NOMO-1 treated with dmso at 0.1 percent for 144 hours (cell line): ENCODE results near the gene RASGEF1C.
"Not testable (repeated sequence)": the region's sequence is repeated elsewhere in the genome, so short reads cannot be mapped to it uniquely, and the experiment has no call there.

Source experiments
- DNase-seq: peaks from one replicate; lab custom pipeline; 2025; ENCODE audit not compliant: unreplicated experiment; lab: John Stamatoyannopoulos, UW

The RASGEF1C gene

DNA sequence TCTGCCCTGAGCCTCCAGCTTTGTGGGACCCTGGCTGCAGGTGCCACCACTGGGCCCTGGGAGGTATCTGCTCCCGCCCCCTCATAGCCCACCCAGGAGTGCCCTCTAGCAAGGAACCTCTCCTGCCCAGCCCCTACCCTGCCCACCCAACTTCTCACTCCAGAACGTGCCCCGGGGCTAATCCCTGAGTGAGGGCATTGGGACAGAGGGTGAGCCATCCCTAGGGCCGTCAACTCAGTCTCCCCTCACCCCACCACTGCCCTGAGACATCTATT lies 2.7 kb upstream of the RASGEF1C start:
- no peak for DNase-seq

DNA sequence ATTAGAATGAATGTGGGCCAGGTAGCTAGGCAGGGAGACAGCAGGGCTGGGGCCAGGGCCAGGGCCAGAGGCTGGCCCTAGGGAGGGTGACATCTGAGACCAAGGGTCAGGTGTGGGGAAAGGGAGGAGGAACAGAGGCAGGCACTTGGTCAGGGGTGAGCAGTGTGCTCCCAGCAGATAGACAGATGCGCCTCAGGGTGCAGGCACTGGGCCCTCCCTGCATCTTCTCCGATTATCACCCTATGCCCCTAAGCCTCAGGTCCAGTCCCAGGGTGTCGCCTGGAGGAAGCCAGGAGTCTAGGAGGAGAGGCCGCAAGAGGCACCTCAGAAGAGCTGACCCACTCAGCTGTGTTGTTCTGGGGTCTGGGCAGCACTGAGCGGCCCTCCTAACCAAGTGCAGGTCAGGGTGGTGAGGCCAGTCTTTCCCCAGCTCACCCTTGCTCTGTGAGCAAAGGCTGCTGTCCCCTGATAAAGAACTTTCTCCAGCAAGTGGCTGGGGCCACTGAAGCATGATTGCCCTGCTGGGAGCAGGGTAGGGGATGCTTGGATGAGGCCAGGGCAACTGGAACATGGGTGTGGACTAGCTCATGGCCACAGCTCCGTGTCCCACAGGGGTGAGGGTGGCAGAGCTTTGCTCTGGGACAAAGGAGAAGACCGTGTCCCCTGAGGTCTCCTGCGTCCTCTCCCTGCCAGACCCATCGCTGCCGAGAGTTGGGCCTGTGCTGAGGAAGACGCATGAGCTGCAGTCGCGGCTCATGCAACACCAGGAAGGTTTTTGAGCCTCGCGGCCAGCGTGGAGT lies 2.1 kb upstream of the RASGEF1C start:
- DNase-seq, result no peak

DNA sequence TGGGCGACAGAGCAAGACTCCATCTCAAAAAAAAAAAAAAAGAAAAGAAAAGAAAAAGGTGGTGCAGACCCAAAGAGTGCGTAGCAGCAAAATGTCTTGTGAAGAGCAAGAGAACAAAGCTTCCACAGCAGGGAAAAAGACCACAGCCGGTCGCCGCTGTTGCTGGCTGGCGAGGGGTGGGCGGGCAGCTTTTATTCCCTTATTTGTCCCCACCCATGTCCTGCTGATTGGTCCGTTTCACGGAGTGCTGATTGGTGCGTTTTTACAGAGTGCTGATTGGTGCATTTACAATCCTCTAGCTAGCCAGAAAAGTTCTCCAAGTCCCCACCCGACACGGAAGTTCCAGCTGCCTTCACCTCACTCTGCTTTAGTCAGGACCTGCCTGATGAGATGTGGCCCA lies 1.1 kb upstream of the RASGEF1C start:
- DNase-seq, result not testable (repeated sequence)

DNA sequence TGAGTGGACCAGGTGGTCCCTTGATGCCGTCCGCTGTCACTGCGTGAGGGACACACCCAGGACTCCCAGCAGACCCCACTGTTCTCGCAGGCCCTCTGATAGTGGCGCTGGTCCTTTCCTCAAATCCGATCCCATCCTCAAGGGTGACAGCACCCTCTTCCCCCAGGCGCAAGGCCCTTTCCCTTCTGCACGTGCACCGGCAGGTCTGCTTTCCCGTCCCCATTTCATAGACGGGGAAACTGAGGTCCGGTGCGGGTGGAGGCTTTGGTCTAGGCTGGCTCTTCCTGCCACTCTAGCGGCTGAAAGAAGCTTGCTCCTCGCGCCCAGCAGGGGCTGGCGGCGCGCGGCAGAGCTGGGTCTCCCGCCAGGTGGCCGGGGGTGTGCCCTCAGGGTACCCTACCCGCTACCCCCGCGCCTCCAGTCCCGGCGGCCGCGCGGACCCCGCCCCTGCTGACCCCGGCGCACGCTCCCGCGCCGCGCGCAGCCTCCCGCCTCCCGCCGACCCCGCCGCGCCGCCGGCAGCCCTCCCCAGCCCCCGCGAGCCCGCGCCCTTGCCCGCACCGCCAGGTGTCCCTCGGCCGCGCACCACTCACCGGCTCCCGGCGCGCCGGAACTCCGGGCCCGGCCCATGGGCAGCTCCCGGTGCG lies 453 bp downstream of the RASGEF1C start:
- peak; percentile 4 for DNase-seq

DNA sequence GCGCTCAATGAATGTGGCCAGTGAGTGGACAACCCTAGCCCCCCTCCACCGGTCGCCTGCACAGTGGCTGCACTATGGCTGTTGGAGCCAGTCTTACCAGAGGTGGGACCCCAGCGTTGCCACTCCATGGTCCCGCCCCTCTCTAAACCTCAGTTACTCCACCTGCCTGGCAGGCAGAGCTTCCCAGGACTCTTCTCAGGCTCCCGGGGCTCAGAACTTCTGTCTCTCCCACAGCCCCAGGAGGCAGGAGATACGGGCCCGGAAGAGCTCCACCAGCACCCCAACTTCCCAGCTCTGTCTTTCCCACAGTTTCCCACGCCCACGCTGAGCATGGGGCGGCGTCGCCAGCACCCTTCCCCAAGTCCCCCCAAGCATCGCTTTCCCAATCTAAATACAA lies 975 bp downstream of the RASGEF1C start:
- DNase-seq, result no peak

DNA sequence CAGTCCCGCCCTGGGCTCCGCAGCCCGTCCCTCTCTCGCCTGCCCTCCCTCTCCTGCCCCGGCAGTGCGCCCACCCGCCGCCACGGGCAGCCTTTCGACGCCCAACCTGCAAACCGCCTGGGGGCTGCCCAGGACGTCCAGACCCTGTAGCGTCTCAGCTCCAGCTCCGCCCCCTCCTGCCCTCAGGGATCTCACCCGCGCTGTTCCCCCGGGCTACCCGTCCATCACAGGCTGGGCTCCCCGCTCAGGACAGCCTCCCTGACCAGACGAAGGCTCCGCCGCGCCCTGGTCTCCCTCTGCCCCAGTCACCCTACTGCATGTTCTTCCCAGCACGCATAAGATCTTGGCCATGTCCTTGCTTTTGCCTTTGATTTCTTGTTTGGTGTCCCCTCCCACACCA lies 1.4 kb downstream of the RASGEF1C start:
- no peak for DNase-seq

DNA sequence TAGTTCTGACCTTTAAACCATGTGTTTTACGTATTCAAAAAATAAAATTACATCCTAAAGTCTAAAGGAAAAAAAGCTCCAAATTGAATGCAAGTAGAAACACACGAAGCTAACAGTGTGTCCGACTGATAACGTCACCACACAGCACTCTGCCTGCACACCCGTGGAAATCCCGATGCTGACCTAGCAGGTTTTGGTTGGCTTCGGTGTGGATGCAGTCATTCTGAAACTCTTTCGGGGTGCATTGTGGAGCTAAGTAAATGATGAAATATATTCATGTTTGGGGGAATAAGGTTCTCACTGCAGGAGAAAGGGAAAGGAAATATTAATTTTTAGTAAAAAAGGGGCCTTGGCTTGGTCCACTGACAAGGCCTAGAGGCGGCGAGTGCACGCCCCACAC lies 2.0 kb downstream of the RASGEF1C start:
- DNase-seq, result no peak

DNA sequence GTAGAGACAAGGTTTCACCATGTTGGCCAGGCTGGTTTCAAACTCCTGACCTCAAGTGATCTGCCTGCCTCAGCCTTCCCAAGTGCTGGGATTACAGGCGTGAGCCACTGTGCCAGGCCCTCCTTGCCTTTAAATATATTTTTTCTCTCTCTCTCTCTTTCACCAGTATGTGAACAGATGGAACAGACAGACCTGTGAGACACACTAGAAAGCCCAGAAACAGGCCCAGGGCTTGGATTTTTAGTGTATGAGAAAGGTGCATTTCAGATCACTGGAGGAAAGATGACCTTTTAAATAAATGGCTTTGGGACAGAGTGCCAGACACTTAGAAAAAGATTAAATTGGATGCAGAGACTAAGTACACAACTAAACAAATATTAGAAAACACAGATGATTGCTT lies 3.1 kb downstream of the RASGEF1C start:
- DNase-seq, result no peak

DNA sequence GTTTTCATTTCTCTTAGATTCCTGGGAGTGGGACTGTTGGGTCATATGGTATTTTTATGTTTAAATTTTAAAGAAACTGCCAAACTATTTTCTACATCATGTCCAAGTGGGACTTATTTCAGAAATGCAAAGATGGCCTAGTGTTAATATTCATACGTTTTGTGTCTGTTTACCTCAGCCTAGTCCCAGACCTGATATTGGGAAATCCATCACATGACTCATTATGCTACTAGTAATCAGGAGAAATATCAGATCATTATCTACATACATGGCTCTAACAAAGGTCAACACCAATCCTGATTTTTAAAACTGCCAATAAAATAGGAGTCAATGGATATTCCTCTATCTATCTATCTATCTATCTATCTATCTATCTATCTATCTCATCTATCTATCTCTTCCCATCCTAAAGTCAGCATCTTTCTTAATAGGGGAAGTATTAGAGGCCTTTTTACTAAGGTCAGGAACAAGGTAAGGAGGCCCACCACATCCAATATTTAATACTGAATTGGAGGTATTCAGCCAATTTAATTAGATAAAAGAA lies 4.7 kb downstream of the RASGEF1C start:
- DNase-seq, result no peak

DNA sequence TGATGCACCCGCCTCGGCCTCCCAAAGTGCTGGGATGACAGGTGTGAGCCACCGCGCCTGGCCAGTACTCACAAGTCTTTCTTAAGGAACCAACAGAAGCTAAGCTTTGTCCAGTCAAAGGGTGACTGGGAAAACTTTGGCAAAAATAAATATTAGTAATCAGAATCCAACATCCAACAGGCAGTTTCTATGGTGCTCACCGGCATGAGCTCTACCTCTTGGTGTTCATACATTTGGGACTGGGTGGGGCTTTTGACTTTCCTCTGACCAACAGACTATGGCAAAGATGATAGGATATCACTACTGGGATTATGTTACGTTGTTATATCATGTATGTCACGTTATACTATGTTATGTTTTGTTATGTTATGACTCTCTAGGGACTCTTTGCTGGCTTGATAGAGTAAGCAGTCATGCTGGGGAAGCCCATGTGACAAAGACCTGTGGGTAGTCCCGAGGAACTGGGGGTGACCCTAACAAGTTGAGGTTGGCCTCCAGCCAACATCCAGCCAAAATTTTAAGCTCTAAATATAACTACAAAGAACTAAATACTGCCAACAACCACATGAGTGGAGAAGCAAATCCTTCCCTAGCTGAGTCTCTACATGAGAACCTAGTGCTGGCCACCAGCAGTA lies 6.0 kb downstream of the RASGEF1C start:
- no peak for DNase-seq

DNA sequence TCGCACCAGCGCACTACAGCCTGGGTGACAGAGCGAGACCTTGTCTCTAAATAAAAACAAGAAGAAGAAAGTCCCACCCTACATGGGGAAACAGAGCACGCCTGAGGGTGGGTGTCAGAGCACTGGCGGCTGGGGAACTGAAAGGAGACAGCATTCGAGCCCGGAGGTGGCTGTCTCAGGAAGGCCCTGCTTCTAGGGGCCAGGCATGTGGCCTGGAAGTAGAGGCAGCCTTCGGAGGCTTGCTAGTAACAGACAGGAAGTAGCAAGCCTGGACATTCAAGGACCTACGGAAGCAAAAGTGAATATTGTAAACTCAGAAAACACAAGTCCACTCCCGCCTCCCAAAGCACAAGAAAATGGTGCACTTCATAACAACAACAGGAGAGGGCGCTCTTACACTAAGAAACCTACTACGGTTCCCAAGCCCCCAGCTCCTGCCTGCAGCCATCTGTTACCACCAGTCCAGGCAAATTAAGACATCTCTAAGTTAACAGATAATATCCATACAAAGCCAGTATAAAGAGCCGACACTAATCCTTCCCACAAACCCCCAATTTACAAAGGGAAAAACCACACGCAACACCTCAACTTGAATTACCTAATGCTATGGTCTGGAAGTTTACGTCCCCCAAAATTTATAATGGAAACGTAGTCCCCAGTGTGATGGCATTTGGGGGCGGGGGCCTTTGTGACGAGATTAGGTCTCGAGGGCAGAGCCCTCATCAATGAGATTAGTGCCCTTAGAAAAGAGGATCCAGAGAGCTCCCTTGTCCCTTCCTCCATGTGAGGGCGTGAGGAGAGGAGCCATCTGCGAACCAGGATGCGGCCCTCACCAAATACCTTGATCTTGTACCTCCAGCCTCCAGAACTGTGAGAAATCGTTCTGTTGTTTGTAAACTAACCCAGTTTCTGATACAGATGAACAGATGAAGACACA lies 7.7 kb downstream of the RASGEF1C start:
- DNase-seq, result no peak

DNA sequence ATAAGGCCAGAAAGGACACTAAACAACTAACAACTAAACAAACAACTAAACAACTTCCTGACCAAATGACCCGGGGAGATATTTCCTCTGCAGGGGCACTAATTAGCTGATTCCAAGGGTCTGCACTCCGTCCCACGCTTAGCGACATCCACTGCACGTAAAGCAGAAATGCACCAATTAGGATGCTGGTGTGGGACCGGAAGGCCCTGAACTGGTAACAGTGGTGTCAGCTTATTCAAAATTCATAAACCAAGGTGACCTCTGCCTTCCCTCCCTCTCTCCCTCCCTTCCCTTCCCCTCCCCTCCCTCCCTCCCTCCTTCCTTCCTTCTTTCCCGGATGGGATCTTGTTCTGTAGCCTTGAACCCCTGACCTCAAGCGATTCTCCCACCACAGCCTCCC lies 9.6 kb downstream of the RASGEF1C start:
- DNase-seq, result no peak

DNA sequence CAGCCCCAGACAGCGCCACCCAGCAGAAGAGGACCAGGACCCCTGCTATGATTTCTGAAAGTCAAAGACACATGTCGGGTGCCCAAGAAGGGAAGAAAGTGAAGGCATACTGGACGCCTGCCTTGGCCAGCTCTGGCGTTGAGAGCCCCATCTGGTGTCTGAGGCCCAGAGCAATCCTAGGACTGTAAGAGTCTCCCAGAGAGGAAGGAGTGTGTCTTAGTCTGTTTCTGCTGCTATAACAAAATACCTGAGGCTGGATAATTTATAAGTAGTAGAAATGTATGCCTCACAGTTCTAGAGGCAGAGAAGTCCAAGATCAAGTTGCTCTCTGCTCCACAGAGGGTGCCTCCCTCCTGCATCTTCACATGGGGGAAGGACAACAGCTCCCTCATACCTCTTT lies 10.8 kb downstream of the RASGEF1C start:
- no peak for DNase-seq

DNA sequence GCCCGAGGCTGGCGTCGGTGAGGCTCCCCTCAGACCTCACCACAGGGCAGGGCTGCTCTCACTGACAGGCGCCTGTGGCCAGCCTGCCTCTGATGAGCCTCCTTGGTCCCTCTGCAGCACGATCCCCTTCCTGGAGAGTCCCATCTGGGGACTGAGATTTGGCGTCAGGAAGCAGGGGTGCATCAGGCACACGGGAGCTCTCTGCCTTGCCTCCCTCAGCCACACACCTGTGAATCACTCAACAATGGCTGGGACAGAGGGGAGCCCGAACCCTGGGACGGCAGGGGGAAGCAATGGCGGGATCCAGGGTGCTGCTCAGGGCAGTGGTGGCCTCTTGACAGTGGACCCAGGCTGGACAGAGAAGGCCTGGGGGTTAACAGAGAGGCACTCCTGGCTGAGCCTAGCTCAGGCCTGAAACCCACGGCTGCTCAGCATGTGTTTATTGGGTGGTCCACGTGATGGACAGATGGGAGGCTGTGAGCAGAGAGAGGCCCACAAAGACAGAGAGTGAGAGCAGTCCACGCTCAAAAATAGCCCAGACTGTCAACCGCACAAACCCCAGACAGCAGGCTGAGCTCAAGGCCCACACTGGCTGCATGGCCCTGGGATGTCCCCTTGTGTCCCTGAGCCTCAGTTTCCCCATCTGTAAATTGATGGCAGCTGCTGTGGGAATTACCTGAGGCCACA lies 11.9 kb downstream of the RASGEF1C start:
- DNase-seq, result no peak

DNA sequence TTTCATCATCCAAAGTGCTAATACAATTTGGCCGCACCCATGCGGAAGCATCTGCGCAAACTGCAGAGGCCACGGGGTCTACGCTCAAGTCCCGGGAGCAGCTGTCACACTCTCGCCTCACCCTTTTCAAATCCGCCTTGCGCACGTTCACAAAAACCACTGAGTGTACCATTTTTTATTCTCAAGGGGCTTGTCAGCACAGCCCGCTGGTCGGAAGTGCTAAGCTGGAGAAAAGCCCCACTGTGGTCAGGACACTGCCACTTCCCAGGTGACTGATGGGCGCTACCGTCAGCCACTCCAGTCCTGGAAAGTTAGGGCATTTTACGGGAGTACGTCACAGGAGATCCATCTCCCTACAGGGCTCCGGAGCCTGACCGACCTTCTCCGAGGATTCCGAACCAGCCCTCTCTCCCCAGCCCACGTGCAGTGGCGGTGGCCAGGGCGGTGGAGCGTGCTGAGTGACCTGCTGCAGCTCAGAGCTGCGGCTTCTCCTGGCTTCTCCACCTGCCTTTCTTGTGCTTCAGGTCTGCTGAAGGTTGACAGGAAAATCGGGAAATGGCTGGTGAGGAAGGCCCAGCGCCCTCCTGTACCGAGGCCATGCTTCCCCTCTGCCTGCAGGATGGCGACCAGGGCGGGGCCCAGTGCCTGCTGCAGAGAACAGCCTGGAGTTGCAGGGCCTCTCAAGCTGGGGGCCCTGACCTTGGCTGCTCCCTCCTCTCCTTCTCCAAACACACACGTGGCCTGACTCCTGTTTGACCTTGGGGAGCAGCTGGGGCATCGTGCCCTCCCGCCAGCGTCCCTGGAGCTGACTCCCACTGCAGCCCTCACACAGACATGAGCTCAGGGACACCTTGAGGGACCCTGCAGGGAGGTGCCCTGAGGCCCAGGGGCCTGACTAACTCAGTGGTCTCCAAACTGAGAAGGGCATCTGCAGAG lies 14.3 kb downstream of the RASGEF1C start:
- no peak for DNase-seq

DNA sequence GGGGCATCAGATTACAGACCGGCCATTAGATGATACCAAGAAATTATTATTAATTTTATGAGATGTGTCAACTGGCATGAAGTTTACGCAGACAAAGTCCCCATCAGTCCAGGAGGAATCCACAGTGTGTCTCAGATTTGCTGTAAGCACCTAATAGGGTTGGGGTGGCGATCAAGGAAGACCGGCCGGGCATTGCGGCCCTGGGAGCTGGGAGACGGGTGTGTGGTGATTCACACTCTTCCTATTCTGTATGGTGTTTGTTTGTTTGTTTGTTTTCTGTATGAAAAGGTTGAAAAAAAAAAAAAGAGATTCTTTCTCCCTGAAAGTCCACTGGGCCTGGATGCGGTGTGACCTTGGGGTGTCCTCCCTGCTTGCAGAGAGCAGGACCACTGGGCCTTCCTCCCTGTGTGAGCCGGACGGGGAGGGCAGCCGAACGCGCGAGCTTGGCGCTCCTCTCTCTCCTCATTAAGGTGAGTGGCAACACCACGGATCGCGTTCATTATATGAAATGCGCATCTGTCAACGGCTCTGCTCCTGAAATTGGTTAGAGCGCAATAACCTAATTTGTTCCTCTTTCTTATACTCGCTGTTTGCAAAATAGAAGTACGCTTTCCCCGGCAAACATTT lies 15.1 kb downstream of the RASGEF1C start:
- DNase-seq, result no peak

DNA sequence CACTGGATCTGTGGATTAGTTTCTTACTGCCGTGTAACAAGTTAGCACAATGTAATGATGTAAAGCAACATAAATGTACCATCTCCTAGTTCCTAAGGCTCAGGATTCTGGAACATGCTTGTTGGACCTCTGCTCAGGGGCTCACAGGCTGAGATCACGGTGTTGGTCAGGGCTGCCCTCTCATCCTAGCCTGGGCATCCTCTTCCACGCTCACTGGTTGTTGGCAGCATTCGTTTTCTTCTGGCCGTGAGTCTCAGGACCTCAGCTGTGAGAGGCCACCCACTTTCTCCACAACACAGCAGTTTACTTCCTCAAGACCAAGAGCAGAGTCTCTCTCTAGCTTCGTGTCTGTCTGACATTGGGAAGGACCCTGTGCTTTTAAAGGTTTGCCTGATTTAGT lies 17.3 kb downstream of the RASGEF1C start:
- no peak for DNase-seq

DNA sequence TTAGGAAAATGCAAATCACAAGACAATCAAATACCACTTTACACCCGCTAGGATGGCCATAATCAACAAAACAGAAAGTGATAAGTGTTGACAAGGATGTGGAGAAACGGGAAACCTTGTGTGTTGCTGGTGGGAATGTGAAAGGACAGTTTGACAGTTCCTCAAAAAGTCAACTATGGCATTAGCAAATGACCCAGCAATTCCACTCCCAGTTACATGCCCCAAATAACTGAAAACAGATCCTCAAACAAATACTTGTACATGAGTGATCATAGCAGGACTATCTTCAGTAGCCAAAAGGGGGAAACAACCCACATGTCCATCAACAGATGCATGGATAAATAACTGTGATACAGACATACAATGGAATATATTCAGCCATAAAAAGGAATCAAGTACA lies 21.2 kb downstream of the RASGEF1C start:
- no peak for DNase-seq

DNA sequence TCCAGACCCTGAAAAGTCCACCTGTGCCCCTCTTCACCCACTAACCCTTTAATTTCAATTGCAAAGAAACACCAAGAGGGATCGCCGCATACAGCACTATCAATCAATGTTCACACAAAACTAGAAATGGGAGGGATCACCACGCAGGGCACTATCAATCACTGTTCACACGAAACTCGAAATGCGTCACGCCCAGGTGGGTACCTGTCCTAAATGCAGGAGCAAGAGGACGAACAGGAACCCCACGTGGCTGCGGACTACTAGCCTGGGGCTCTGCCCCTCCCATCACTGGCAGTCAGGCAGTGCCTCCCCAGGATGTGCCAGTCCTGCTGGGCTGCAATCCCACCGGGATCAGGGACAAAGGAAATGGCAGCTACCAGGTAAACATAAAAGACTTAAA lies 28.2 kb downstream of the RASGEF1C start:
- DNase-seq, result no peak
